Astrocyte of the spinal cord (primary cell): Measurements from ENCODE around the gene PSG4.
A peak's percentile ranks its signal among the peaks of the same experiment; 100 is the strongest.
"Not testable (repeated sequence)": the region's sequence is repeated elsewhere in the genome, so short reads cannot be mapped to it uniquely, and the experiment has no call there.

Experiments
- DNase-seq: peaks from one replicate; pipeline ENCODE4 v3.0.0; 2011; ENCODE audit warnings: low read depth, low spot score
- H3K4me3 ChIP-seq: 2 replicates; pipeline ENCODE4 v1.5.1; 2011; ENCODE audit warnings: low read depth, mild to moderate bottlenecking, low read length, moderate library complexity
- in situ Hi-C: cut with HindIII; loops from 2 replicates; pipeline ENCODE4 v1.10.0; 2017; ENCODE audit warnings: low sequenced_read_pairs
- TF ChIP-seq, protein P1 (sequence below): IDR thresholded peaks from 2 replicates; pipeline ENCODE4 v1.5.1; 2012; ENCODE audit warnings: low read depth, mild to moderate bottlenecking, low read length, inconsistent platforms

Gene PSG4

DNA sequence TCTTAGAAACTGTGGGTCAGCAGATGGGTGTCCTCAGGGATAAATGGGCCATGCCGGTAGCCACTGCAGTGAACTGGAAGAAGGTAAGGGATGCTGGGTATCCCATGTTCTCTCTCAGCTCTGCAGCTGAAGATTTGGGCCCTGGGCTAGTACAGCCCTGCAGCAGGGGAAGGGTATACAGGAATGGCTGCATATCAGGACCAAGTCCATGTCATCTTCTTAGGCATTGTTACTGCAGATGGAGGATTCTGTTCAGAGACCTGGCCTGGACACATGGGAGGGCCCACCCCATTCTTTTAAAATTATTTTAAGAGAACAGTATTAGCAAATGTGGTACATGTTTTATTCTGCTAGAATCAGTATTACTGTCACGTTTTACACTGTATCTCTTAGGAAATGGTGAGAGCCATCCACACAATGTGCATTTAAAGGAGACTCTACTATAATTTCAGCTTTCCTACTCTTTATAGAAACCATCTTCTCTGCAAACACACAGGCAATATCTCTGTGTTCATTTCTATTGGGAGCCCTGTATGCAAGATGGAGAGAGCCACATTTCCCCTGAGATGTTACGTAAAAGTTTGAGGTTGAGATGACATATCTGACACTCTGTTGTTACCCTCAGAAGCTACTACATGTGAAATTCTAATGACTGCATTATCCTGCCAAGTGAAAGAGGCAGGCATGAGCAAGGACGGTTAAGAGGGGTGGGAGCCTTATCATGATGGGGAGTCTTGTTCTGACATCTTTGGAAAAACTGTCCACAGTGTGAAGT lies 12.9 kb downstream of the PSG4 start:
- DNase-seq, in situ Hi-C loops: not testable (repeated sequence)

GRCh38 chr19:43188092-43188491 lies 17.3 kb downstream of the PSG4 start:
- in situ Hi-C loops, H3K4me3 ChIP-seq, DNase-seq: not testable (repeated sequence)
- TF ChIP-seq, protein P1, sequence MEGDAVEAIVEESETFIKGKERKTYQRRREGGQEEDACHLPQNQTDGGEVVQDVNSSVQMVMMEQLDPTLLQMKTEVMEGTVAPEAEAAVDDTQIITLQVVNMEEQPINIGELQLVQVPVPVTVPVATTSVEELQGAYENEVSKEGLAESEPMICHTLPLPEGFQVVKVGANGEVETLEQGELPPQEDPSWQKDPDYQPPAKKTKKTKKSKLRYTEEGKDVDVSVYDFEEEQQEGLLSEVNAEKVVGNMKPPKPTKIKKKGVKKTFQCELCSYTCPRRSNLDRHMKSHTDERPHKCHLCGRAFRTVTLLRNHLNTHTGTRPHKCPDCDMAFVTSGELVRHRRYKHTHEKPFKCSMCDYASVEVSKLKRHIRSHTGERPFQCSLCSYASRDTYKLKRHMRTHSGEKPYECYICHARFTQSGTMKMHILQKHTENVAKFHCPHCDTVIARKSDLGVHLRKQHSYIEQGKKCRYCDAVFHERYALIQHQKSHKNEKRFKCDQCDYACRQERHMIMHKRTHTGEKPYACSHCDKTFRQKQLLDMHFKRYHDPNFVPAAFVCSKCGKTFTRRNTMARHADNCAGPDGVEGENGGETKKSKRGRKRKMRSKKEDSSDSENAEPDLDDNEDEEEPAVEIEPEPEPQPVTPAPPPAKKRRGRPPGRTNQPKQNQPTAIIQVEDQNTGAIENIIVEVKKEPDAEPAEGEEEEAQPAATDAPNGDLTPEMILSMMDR, result peak; percentile 48

More for the DNA sequence above, 12.9 kb downstream of the PSG4 start:
- H3K4me3 ChIP-seq, result not testable (repeated sequence)

DNA sequence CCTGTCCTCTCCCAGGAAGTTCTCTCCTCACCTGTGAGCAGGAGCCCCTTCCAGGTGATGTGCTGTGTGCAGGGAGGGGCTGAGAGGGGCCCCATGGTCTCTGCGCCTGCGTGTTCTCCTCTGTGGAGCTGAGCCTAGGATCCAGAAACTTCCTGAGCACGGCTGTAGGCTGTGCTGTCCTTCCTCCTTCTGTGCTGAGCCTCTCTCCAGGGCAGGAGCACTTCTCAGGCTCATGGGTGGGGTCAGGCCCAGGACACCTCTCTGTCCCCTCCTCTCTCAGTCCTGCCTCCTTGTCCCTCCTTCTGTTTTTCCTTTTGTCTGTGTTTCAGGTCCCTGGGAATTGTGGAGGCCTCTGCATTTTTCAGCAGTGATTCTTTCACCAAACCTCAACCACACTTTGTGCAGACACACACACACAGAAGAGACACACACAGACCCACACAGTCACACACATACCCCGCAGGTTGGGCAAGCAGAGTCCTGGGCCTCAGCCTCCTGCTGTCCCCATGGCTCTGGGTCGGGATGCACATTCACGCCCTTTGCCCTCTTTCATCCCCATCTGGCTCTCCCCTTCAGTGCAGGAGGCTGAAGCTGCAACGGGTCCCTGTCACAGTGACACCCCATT lies 19.0 kb downstream of the PSG4 start, which contains the start of gene PSG5:
PSG5 (minus strand) TSS at position 226 of the 625 bp plus-strand sequence; CDS start at position 95, 131 bp downstream.
- H3K4me3 ChIP-seq, in situ Hi-C loops, DNase-seq: not testable (repeated sequence)

DNA sequence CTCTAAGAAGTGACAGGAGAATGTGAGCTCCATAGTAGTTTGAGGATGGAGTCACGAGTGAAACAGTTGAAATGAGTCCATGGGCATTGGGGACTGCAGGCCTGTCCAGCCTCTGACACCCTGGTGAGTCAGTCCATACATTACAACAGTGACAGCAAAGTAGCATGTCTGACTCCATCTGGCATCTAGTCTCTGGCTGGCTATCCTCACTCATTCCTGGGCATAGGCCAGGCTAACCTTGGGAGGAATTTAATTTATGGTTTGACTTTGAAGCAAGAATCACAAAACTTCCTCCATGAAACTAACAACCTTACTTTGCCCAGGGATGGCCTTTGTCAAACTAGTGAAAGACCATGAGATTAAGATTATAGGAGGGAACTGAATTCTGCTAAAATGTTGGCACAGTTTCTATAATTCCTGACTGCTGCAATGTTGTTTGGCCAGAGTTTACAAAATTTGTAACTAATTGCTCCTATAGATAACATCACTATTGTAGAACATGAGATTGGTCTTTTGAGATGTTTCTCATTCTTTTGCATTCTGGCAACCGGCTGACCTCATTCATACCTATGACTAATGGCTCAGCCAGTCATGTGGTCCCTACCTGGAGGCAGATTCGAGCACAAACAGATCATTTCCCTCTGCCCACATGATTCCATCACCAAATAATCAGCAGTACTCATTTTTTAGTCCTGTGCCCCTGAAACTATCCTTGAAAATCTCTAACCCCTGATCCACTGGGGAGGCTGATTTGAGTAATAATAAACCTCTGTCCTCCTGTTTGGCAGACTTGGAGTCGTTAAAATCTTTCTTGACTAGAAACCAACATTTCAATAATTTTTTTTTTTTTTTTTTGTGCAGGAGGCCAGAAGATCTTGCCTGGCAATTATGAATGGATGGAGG lies 23.3 kb downstream of the PSG4 start:
- peak; percentile 72 for DNase-seq
- in situ Hi-C loops, result not testable (repeated sequence)

GRCh38 chr19:43179569-43180147 lies 25.8 kb downstream of the PSG4 start:
- DNase-seq, in situ Hi-C loops, H3K4me3 ChIP-seq: not testable (repeated sequence)

More for the DNA sequence above, 23.3 kb downstream of the PSG4 start:
- H3K4me3 ChIP-seq, result not testable (repeated sequence)

DNA sequence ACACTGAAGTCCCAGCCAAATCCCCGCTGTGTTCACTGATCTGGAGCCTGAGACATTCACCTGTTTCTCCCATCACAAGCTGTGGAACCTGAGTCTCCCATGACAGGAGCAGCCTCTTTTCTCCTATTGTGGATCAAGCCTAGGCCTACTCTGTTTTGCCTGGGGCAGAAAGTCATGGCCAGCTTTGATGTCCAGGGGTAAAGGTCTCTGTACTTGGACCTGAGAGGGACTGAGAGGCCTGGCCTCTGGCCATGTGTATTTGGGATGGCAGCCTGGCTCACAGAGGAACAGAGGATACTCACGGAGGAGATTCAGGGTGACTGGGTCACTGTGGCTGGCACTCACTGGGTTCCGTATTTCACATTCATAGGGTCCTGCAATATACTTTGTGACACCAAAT lies 26.9 kb downstream of the PSG4 start:
- in situ Hi-C loops, DNase-seq, H3K4me3 ChIP-seq: not testable (repeated sequence)

DNA sequence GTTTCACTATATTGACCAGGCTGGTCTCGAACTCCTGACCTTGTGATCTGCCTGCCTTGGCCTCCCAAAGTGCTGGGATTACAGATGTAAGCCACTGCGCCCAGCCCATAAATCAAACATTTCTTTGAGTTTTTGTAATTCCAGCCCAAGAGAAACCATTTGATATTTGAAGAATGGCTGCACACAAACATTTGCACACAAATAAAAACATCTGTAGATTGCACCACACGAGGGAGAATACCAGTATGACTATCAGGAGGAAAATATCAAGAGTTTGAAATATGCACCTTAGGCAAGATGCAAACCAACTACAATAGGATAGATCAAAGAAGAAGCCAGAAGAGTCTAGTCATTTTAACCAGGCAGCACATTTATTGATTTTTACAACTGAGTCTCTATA lies 39.5 kb downstream of the PSG4 start:
- DNase-seq, H3K4me3 ChIP-seq, in situ Hi-C loops: not testable (repeated sequence)

DNA sequence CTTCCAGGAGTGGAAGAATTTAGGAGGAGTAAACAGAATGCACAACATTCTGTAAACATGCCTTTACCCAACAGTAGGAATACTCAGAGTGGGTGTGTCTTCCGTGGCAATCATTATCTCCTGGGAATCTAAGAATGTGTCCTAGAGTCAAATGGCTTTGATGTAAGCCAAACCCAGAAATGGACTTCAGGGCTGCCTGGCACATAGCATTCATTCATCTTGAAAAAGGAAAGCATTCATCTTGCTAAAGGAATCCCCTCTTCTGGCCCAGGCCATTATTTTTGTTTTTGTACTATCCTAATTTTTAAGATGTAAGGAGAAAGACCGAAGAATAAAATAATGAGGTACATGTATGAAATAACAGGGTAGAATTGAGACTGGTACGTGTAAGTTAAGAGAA lies 42.3 kb downstream of the PSG4 start:
- in situ Hi-C loops, DNase-seq, H3K4me3 ChIP-seq: not testable (repeated sequence)

- H3K4me3 ChIP-seq, DNase-seq, in situ Hi-C loops: not testable (repeated sequence)
Observed at GRCh38 chr19:43162261-43162660, 43.2 kb downstream of the PSG4 start.

DNA sequence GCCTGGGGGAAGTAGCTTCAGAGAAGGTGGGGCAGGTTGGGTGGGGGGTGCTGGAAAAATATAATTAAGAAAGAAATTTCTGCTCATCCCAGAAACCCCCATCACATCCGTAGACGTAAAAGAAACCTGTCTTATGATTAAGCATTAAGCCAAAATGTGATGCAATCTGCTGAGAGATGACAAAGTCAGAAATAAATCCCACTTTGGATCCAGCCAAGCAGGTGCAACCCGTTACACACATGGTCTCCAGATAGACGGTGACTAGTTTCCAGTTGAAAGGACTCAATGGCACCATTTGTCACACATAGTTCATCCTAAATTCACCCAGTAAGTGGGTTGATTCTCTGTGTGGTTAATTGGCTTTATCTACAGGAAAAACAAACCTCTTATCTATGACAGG lies 53.2 kb downstream of the PSG4 start:
- TF ChIP-seq, protein P1, result no peak
- no peak for DNase-seq
- in situ Hi-C loops, result no loop called here
- no peak overlapping the region for H3K4me3 ChIP-seq

DNA sequence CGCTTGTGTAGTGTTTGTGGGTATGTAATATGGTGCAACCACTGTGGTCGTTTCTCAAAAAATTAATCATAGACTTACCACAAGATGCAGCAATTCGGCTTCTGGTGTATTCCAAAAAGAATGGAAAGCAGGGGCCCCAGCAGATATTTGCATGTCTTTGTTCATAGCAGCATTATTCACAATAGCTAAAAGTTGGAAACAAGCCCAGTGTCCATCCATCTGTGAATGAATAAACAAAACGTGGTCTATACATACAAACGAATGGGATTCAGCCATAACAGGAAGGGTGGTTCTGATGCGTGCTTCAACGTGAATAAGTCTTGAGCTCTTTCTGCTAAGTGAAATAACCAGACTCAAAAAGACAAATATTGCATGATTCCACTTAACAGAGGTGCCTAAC lies 55.6 kb downstream of the PSG4 start:
- H3K4me3 ChIP-seq, in situ Hi-C loops: not testable (repeated sequence)
- peak; percentile 19 for DNase-seq
